IPS DF 4.7 (cell line): ENCODE results near the gene RGL4.

Source experiments
- DNase-seq: peaks from one replicate; pipeline ENCODE4 v3.0.0-alpha.2; 2013; ENCODE audit warnings: low spot score; ENCODE audit errors: extremely low read depth

Gene RGL4

DNA sequence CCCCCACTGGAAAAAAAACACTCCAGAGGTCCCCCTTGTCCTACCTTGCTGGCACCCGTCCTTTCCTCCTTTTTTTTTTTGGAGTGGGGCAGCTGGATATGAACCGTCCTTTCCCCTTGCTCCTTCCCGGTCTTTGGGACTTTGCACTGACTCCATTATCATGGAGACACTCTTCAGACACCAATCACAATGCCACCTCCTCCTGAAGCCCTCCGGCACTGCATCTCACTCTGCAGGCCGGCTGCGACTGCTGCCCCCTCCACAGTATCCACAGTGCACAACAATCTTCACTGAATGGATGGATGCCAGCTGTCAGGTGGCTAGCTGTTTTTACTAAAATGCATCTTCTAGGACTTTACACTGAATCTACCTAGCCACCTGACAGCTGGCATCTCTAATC, 12.7 kb upstream of the RGL4 start:
- DNase-seq: no peak

- DNase-seq: no peak
These were observed 9.6 kb upstream of the RGL4 start for GRCh38 chr22:23681026-23681809.

DNA sequence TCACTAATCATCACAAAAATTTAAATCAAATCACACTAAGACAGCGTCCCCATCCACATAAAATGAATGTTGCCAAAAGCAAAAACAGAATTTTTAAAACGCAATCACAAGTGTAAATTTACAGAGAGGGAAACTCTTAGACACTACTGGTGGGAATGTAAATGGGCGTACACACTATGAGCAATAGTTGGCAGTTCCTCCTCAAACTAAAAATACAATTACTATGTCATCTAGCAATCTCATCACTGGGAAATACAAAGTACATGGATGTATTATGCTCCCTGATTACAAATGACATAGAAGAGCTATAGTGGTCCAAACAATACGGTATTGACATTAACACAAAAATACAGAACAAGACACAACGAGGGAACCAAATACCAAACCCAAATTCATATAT, 8.7 kb upstream of the RGL4 start:
- DNase-seq: no peak

GRCh38 chr22:23682827-23683355, 7.9 kb upstream of the RGL4 start:
- DNase-seq: no peak

- no peak for DNase-seq
These were observed 7.3 kb upstream of the RGL4 start for GRCh38 chr22:23683545-23683944.

- no peak for DNase-seq
These were observed 6.8 kb upstream of the RGL4 start for GRCh38 chr22:23684026-23684425.

DNA sequence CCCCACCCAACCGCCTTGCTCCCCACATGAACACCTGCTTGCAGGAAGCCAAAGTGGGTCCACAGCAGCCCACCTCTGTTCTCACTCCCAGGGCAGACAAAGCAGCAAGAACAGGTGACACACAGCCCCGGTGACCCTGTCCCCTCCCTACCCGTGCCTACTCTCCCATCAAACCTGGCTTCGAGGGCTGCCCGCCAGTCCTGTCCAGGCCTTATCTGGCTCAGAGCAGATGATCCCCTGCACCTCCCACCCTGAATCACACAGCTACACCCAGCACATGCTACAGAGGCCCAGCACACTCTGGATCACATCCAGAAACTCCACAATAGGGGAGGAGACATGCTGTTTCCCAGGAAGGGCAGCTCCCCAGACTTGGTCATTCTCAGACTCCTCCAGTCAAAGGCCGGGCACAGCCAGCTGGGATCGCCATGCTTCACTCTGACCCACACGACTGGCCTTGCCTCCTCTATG, 6.2 kb upstream of the RGL4 start:
- DNase-seq: no peak

DNA sequence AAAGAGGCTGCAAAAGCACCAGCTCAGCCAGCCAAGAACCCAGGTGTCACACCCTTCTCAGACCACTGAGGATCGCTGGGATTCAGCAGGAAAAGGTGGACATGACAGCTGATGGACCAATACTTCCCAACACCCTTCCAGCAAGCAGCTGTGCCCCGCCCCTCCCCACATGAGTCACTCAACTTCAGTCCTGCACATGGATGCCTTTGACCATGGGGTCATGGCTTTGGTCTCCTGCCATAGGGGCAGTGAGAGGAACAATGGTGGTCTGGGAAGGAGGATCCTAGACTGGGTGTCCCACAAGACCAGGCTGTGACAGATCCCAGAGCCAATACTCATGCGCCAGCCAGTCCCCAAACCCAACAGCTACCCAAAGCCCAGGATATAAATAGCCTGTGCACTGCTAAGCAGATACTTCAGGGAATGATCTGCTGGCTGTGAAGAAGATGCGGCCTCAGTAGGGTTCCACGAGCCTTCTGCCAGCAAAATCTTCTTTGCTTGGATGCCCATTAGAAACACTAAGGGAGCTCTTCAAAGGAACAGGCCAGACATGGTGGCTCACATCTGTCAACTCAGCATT, 5.5 kb upstream of the RGL4 start:
- DNase-seq: no peak

- DNase-seq: no peak
These were observed 4.3 kb upstream of the RGL4 start for GRCh38 chr22:23686416-23687024.

DNA sequence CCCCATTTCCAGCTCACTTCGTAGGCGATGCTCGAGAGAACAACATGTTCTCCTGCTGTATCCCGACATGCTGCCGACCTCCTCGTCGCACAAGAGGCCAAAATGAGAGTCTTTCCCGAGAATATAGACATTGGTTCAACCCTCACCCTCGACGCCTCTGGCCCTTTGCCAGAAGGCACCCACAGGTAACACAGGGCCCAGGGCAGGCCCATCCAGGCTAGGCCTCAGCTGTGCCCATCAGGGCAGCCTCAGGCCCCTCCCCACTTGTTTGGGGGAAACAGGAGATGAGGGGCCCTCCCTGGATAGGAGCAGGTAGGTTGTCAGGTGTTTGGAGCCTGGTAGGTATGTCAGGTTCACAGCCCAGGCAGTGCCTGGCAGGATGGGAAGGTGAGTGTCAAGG, 2.7 kb upstream of the RGL4 start:
- DNase-seq: no peak

DNA sequence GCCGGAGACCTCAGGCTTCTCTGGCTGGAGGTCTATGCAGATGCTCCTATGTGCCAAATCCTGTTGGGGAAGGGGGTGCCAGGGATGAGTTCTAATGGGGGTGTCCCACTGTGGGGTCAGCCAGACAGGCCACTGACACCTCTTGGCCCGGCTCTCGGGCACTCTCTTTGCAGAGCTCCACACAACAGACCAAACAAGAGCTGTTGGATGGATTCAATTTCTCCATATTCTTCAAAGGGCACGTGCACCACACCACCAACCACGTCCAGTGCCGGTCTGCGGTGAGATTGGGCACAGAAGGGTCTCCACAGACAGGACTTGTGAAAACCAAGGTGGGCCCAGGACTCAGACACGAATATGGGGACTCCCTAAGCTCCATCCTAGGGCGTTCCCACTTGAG, 2.2 kb upstream of the RGL4 start:
- DNase-seq: no peak

DNA sequence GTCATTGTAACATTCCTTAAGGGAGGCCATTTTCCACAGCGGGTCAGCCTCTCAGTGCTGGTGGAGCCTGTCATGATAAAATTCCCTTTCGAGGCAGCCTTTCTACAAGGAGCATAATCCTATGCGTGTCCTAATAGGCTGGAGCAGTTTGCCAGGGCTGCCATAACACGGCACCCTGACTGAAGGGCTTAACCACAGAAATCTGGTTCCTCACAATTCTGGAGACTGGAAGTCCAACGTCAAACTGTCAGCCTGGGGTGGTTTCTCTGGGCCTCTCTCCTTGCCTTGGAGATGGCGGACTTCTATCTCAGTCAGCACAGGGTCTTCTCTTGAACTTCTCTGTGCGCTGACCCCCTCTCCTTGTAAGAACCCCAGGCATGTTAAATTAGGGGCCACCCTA, 1.4 kb upstream of the RGL4 start:
- DNase-seq: no peak

DNA sequence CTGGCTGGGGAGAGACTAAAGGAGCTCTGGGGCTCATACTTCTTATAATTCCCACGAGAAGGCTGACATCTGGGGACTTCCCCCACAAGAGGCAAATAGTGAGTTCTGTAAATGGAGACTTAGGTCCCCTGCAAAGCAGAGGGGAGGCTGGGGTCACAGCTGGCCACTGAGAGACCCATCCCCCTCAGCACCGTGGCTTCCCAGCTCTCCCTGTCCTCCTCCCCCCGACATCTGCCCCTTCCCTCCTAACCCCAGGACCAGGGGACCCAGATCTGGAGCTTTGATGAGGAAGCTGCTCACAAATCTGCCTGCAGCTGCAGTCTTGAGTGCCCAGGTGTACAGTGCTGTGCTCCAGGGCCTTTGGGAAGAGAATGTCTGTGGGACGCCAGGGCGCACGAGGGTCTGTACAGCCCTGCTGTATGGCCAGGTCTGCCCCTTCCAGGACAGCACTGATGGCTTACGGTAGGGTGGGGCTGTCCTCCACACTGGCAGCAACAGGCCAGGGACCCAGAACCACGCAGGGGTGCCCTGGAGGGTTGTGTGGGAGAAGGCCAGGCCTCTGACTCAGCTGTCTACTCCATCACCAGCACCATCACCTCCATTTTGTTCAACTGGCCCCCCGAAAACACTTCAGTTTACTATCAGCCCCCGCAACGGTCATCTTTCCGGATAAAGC, 1.1 kb downstream of the RGL4 start:
- no peak for DNase-seq

DNA sequence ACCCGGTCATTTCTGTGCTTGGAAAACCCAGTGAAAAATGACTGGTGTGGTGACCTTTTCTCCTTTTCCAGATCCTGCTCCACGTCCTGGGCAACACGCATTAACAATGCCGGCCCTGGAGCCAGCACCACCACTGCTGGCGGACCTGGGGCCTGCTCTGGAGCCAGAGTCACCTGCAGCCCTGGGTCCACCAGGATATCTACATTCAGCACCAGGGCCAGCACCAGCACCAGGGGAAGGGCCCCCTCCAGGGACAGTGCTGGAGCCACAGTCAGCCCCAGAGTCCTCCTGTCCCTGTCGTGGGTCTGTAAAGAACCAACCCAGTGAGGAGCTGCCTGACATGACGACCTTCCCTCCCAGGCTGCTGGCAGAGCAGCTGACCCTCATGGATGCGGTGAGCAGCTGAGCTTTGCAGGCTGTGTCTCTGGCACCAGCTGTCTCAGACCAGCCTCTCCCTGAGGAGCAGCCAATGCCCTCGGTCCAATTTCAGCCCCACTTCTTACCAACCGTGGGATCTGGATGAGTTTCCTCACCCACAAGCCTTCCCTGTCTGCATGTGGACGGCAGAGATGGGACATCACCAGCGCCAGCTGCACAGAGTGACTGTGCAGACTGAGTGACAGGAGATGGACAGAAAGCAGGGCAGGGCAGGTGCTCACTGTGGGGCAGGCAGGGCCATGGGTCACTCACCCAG, 1.9 kb downstream of the RGL4 start:
- no peak for DNase-seq

GRCh38 chr22:23693979-23694680, 3.3 kb downstream of the RGL4 start:
- DNase-seq: no peak

GRCh38 chr22:23695141-23695540, 4.3 kb downstream of the RGL4 start:
- no peak for DNase-seq

- DNase-seq: no peak
These were observed 4.9 kb downstream of the RGL4 start for GRCh38 chr22:23695571-23696325.

- no peak for DNase-seq
These were observed 5.6 kb downstream of the RGL4 start for GRCh38 chr22:23696326-23696851.

DNA sequence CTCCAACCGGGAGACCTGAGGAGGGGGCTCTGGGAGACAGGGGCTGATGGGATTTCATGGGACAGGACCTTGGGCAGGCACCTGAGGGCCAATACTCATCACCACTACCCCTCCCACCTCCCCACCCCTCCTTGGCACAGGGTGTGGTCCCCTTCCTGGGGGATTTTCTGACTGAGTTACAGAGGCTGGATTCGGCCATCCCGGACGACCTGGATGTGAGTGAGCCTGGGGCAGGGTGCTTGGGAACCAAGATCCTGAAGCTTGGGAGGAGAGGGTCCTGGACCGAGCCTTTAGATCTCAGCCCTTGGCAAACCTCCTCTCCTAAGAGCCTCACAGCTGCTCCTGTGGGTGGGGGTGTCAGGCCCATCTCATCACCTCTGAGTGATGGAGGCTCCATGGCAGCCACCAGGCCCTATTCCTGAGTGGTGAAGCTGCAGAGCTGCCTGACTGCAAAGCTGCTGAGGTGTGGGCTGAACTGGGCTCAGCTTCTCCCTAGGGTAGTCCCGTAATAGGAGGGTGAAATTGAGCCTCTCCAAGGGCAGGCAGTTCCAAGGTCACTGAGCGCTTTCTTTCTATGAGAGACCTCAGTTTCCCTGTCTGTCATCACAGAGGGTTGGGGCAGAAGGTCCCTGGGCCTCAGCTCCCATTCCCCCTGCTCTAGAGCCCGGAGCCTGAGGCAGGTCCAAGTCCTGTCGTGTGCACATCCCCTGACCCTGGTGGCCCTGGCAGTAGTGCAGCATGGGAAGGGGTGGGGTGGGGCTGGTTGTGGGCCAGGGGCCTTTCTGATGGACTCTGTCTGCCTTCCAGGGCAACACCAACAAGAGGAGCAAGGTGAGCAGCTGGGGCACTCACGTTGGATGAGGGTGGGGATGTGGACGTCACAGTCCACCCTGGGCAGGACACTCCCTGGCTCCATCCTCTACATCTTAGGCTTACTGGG, 6.5 kb downstream of the RGL4 start:
- no peak for DNase-seq
